ENCODE measurements around the gene LRP1.

DNA sequence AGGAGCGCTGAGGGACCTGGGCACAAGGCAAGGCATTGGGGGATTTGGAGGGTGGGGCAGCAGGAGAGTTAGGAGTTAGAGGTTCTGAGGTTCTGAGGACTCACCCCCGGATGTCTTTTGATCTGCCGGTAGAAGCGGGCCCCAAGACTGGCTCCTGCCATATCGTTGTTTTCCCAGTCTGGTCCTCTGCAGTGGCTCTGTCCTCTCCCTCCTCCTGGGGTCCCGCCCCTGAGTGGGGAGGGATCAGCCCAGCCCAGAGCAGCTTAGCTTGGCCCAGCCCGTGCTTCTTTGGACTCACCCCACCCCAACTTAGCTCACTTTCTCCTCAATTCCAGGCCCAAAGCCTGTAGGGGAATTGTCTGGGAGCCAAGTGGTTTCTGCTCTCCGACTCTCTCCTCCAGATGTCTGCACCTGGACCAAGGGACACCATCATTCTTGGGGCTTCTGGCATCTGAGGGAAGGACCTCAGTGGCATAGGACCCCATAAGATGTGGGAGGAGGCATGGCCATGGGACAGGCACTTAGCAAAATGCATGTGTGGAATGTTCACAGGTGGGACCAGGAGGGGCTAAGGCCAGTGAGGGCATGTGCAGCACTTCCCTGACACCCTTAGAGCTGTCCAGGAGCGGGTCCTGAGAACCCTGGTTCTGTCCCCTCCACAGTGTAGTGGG, 108.8 kb downstream of the LRP1 start:
- TF ChIP-seq, protein P1, sequence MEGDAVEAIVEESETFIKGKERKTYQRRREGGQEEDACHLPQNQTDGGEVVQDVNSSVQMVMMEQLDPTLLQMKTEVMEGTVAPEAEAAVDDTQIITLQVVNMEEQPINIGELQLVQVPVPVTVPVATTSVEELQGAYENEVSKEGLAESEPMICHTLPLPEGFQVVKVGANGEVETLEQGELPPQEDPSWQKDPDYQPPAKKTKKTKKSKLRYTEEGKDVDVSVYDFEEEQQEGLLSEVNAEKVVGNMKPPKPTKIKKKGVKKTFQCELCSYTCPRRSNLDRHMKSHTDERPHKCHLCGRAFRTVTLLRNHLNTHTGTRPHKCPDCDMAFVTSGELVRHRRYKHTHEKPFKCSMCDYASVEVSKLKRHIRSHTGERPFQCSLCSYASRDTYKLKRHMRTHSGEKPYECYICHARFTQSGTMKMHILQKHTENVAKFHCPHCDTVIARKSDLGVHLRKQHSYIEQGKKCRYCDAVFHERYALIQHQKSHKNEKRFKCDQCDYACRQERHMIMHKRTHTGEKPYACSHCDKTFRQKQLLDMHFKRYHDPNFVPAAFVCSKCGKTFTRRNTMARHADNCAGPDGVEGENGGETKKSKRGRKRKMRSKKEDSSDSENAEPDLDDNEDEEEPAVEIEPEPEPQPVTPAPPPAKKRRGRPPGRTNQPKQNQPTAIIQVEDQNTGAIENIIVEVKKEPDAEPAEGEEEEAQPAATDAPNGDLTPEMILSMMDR (IDR thresholded peaks at IDR 0.05) = no peak
- TF ChIP-seq POLR2A (IDR thresholded peaks at IDR 0.05) = no peak

All from Peyer's patch (tissue), 4 donors.